Mesendoderm (in vitro differentiated cells): ENCODE data around the gene IL2RA.

Source experiments
- DNase-seq: peaks from one replicate; pipeline ENCODE4 v3.0.0; 2013
- H2AK5ac ChIP-seq: 2 replicates; pipeline ENCODE4 v1.6.1; 2013; ENCODE audit warnings: low read length, inconsistent platforms
- H2BK120ac ChIP-seq: 2 replicates; pipeline ENCODE4 v1.6.1; 2013; ENCODE audit warnings: low read depth, mild to moderate bottlenecking, low read length, moderate library complexity, mixed read lengths
- H2BK15ac ChIP-seq: replicated peaks from 2 replicates; pipeline ENCODE4 v1.6.1; 2013; ENCODE audit warnings: low read depth, mild to moderate bottlenecking, moderate library complexity
- H2BK5ac ChIP-seq: 2 replicates; pipeline ENCODE4 v1.6.1; 2013; ENCODE audit warnings: low read length, inconsistent platforms
- H3K18ac ChIP-seq: 2 replicates; pipeline ENCODE4 v1.6.1; 2013; ENCODE audit warnings: mild to moderate bottlenecking, low read length, mixed read lengths
- H3K23ac ChIP-seq: one replicate; pipeline ENCODE4 v1.6.1; 2013; ENCODE audit warnings: low read length
- H3K27ac ChIP-seq: 2 replicates; pipeline ENCODE4 v1.5.1; 2013; ENCODE audit warnings: low read depth, mild to moderate bottlenecking, inconsistent platforms, low read length, moderate library complexity
- H3K27me3 ChIP-seq: 2 replicates; pipeline ENCODE4 v1.6.1; 2013; ENCODE audit warnings: low read length, control low read depth, mild to moderate bottlenecking, inconsistent platforms; ENCODE audit not compliant: insufficient read depth, poor library complexity
- H3K36me3 ChIP-seq: 2 replicates; pipeline ENCODE4 v1.6.1; 2013; ENCODE audit warnings: low read length, inconsistent platforms; ENCODE audit not compliant: control insufficient read depth, insufficient read depth
- H3K4ac ChIP-seq: one replicate; pipeline ENCODE4 v1.6.1; 2013; ENCODE audit warnings: low read depth, mild to moderate bottlenecking, low read length, moderate library complexity
- H3K4me1 ChIP-seq: 2 replicates; pipeline ENCODE4 v1.6.1; 2013; ENCODE audit warnings: low read depth, low read length, inconsistent platforms; ENCODE audit not compliant: control insufficient read depth
- H3K4me2 ChIP-seq: 2 replicates; pipeline ENCODE4 v1.6.1; 2013; ENCODE audit warnings: low read length
- H3K4me3 ChIP-seq: 2 replicates; pipeline ENCODE4 v1.5.1; 2013; ENCODE audit warnings: mild to moderate bottlenecking, low read length
- H3K56ac ChIP-seq: one replicate; pipeline ENCODE4 v1.6.1; 2013; ENCODE audit warnings: low read length
- H3K79me1 ChIP-seq: 2 replicates; pipeline ENCODE4 v1.6.1; 2013; ENCODE audit warnings: low read length, inconsistent platforms
- H3K79me2 ChIP-seq: 2 replicates; pipeline ENCODE4 v1.6.1; 2013; ENCODE audit warnings: mild to moderate bottlenecking, low read length; ENCODE audit not compliant: control insufficient read depth, insufficient read depth
- H3K9ac ChIP-seq: 2 replicates; pipeline ENCODE4 v1.6.1; 2013; ENCODE audit warnings: low read length, inconsistent platforms
- H4K5ac ChIP-seq: one replicate; pipeline ENCODE4 v1.6.1; 2013; ENCODE audit warnings: low read length
- H4K8ac ChIP-seq: one replicate; pipeline ENCODE4 v1.6.1; 2013; ENCODE audit warnings: low read depth, mild to moderate bottlenecking, control low read depth, low read length, moderate library complexity
- whole genome bisulfite sequencing: extraction: QIAGEN DNeasy Blood & Tissue Kit; methylation state at CpG from one replicate; pipeline ENCODE4 v1.1.7; 2013; ENCODE audit warnings: low lambda C conversion rate, missing lambda C conversion rate; ENCODE audit not compliant: insufficient coverage; ENCODE audit errors: extremely low coverage; 5-methylcytosine and 5-hydroxymethylcytosine counted together

IL2RA gene

GRCh38 chr10:6088721-6089333 lies 26.7 kb upstream of the IL2RA start, which contains the start of gene RBM17:
TSS of gene RBM17 (plus strand) at chr10:6089034. CDS start at chr10:6097066, 8,032 bp downstream.
- H2BK120ac ChIP-seq, result no peak within 1 kb of the TSS
- peak within 1 kb of the TSS; percentile 69 for H4K8ac ChIP-seq
- H3K23ac ChIP-seq, result peak within 1 kb of the TSS; percentile 59
- no peak within 1 kb of the TSS for H2BK15ac ChIP-seq
- WGBS, result no CpG with 5 or more reads among the region's 77 CpGs
- peaks cover 6% of the 10 kb centered on the region for H3K79me1 ChIP-seq
- peak within 1 kb of the TSS; percentile 82 for H3K18ac ChIP-seq
- peak within 1 kb of the TSS; percentile 93 for H3K56ac ChIP-seq
- no peak within 1 kb of the TSS for H2BK5ac ChIP-seq
- peaks cover 42% of the 10 kb centered on the region for H3K79me2 ChIP-seq
- DNase-seq, result peak; percentile 96
- no peaks in the 10 kb centered on the region for H3K36me3 ChIP-seq
- H3K4me1 ChIP-seq, result peaks cover 5% of the 10 kb centered on the region
- peak within 1 kb of the TSS; percentile 93 for H3K9ac ChIP-seq
- H3K27me3 ChIP-seq, result no peaks in the 10 kb centered on the region
- H2AK5ac ChIP-seq, result no peak within 1 kb of the TSS
- H3K27ac ChIP-seq, result peak within 1 kb of the TSS; percentile 27
- H4K5ac ChIP-seq, result no peak within 1 kb of the TSS
- peak within 1 kb of the TSS; percentile 89 for H3K4me3 ChIP-seq
- H3K4ac ChIP-seq, result peak within 1 kb of the TSS; percentile 84
- H3K4me2 ChIP-seq, result peak within 1 kb of the TSS; percentile 85

GRCh38 chr10:6086375-6087233 lies 24.4 kb upstream of the IL2RA start:
- peak; percentile 96 for DNase-seq
- peak overlapping the region; percentile 53 for H3K56ac ChIP-seq
- H3K36me3 ChIP-seq, result no peaks in the 10 kb centered on the region
- H3K79me1 ChIP-seq, result peaks cover 6% of the 10 kb centered on the region
- no peaks in the 10 kb centered on the region for H3K27me3 ChIP-seq
- H3K4me3 ChIP-seq, result no peak overlapping the region
- no peak overlapping the region for H3K4me2 ChIP-seq
- H3K18ac ChIP-seq, result no peak overlapping the region
- H4K8ac ChIP-seq, result no peak overlapping the region
- peaks cover 23% of the 10 kb centered on the region for H3K79me2 ChIP-seq
- H2BK120ac ChIP-seq, result no peak overlapping the region
- no peak overlapping the region for H4K5ac ChIP-seq
- H2BK15ac ChIP-seq, result no peak overlapping the region
- H2BK5ac ChIP-seq, result no peak overlapping the region
- H3K9ac ChIP-seq, result no peak overlapping the region
- H3K23ac ChIP-seq, result no peak overlapping the region
- no peak overlapping the region for H3K4ac ChIP-seq
- no peak overlapping the region for H3K27ac ChIP-seq
- peaks cover 7% of the 10 kb centered on the region for H3K4me1 ChIP-seq
- no CpG with 5 or more reads among the region's 19 CpGs for WGBS
- H2AK5ac ChIP-seq, result no peak overlapping the region

GRCh38 chr10:6083523-6084475 lies 21.6 kb upstream of the IL2RA start:
- Histone ChIP-seq H3K27me3 (no peaks in the 10 kb centered on the region), H3K27ac (no peak overlapping the region), H3K4me1 (peaks cover 2% of the 10 kb centered on the region), H2BK5ac (no peak overlapping the region), H3K18ac (no peak overlapping the region), H3K56ac (peak overlapping the region; percentile 18), H4K8ac (no peak overlapping the region), H2BK120ac (no peak overlapping the region), H3K4ac (no peak overlapping the region), H3K4me3 (no peak overlapping the region), H4K5ac (no peak overlapping the region), H3K36me3 (no peaks in the 10 kb centered on the region), H3K23ac (no peak overlapping the region), H3K79me1 (no peaks in the 10 kb centered on the region), H2BK15ac (no peak overlapping the region), H3K9ac (no peak overlapping the region), H3K79me2 (no peaks in the 10 kb centered on the region), H2AK5ac (no peak overlapping the region), H3K4me2 (no peak overlapping the region)
- WGBS, result no CpG with 5 or more reads among the region's 17 CpGs
- peak; percentile 41 for DNase-seq

- H3K4me2 ChIP-seq, result no peak overlapping the region
- DNase-seq, result no peak
- H4K8ac ChIP-seq, result no peak overlapping the region
- WGBS, result no CpG with 5 or more reads among the region's 9 CpGs
- no peaks in the 10 kb centered on the region for H3K36me3 ChIP-seq
- no peak overlapping the region for H3K4ac ChIP-seq
- no peak overlapping the region for H4K5ac ChIP-seq
- H2BK5ac ChIP-seq, result no peak overlapping the region
- H3K56ac ChIP-seq, result no peak overlapping the region
- H2BK120ac ChIP-seq, result no peak overlapping the region
- H2BK15ac ChIP-seq, result no peak overlapping the region
- H3K9ac ChIP-seq, result no peak overlapping the region
- no peaks in the 10 kb centered on the region for H3K79me1 ChIP-seq
- H3K79me2 ChIP-seq, result no peaks in the 10 kb centered on the region
- no peak overlapping the region for H3K27ac ChIP-seq
- H3K4me3 ChIP-seq, result no peak overlapping the region
- H3K18ac ChIP-seq, result no peak overlapping the region
- no peak overlapping the region for H2AK5ac ChIP-seq
- H3K27me3 ChIP-seq, result no peaks in the 10 kb centered on the region
- peaks cover 2% of the 10 kb centered on the region for H3K4me1 ChIP-seq
- no peak overlapping the region for H3K23ac ChIP-seq
Measured at GRCh38 chr10:6082496-6083395, 20.6 kb upstream of the IL2RA start.

GRCh38 chr10:6080417-6080973 lies 18.3 kb upstream of the IL2RA start:
- no CpG with 5 or more reads among the region's 4 CpGs for WGBS
- Histone ChIP-seq H3K18ac (no peak overlapping the region), H3K4me3 (no peak overlapping the region)

More at GRCh38 chr10:6080417-6080973, 18.3 kb upstream of the IL2RA start:
- Histone ChIP-seq H3K79me2 (no peaks in the 10 kb centered on the region), H4K5ac (no peak overlapping the region), H3K4me2 (no peak overlapping the region), H3K36me3 (no peaks in the 10 kb centered on the region), H3K4ac (no peak overlapping the region), H3K27me3 (no peaks in the 10 kb centered on the region), H3K27ac (no peak overlapping the region), H3K4me1 (peaks cover 2% of the 10 kb centered on the region), H2BK120ac (no peak overlapping the region), H2BK15ac (no peak overlapping the region), H3K56ac (no peak overlapping the region), H3K79me1 (no peaks in the 10 kb centered on the region), H3K23ac (no peak overlapping the region), H3K9ac (no peak overlapping the region), H4K8ac (no peak overlapping the region), H2AK5ac (no peak overlapping the region), H2BK5ac (no peak overlapping the region)
- no peak for DNase-seq
